HG03457 (cell line): ENCODE measurements around the gene NHSL1.

Experiments
- ATAC-seq: cut with Tn5 transposase; IDR thresholded peaks from one replicate; pipeline ENCODE4 v1.9.1; 2021; ENCODE audit warnings: moderate number of reproducible peaks; ENCODE audit not compliant: unreplicated experiment

Gene NHSL1

GRCh38 chr6:138498629-138499302 is 528 bp downstream of the NHSL1 start:
- ATAC-seq, result no peak

DNA sequence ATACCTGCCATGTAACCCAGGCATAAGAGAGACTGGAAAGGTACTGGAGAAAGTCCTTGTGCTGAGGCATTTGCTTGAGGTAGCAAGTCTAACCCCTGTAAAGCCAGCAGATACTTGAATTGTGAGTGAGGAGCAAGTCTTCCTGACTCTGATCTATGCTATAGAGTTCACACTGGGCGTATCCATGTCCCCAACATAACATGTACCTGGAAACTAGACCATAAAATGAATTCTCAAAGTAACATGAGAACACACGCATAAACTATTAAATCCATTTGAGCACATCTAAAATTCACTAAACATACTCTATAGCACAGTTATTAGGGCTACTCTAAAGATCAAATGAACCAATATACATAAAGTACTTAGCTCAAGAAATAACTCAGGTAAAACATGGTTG is 2.0 kb downstream of the NHSL1 start:
- ATAC-seq, result no peak

- ATAC-seq, result no peak
Observed at GRCh38 chr6:138494312-138494711, 5.0 kb downstream of the NHSL1 start.

DNA sequence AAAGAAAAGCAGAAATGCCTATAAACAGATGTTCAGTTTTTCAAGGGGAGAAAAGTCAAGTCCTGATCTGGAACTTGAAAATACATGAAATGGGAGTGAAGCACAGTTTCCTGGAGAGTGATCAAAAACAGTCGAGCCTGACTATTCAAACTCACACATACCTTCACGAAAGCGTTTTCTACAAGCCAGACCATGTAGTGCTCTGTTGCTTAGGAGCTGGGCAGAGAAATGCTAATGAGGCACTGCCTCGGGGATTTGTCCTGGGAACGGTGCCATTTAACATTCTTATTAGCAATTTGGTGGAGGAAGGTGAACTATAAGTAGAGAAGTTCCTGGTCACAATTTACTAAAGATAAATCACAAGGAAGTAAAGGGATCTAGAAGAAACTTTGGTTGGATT is 5.9 kb downstream of the NHSL1 start:
- ATAC-seq, result no peak

DNA sequence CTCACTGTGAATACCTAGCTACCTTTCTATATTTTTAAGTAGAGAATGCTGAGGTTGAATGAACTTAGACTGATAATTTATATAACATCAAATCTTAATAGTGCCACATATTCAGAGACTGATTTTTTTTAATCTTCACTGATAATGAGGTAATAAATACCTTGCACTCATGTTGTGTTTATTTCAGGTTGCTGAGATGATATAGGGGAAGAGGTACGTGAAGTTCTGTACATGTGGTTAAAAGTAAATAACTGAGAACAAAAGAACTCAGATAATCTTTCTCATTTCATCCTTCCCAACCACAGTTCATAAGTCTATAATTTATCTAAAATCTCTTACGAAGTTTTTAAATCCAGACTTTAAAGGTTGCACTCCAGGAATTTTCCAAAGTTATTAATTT is 6.4 kb downstream of the NHSL1 start:
- ATAC-seq, result no peak

DNA sequence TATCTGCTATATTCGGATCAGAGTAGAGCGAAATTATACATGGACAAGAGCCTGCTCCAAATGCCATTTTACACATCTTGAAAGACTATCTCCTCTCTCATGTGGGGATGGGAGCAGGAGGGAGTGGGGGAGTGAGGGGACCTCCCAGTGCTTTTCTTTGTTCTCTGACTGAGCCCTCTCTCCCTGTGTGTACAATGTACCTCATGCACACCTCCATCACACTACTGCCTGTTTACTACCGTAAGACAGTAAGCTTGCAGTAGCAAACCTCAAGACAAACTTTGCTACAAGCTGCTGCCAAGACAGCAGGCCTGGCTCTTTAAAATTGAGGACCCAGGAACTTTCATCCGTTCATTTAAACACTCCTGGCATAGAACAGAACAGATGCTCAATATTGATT is 7.2 kb downstream of the NHSL1 start:
- ATAC-seq, result no peak

- ATAC-seq, result no peak
Observed at GRCh38 chr6:138491017-138491416, 8.3 kb downstream of the NHSL1 start.

GRCh38 chr6:138489846-138490245 is 9.4 kb downstream of the NHSL1 start:
- no peak for ATAC-seq

GRCh38 chr6:138487102-138487604 is 12.1 kb downstream of the NHSL1 start:
- no peak for ATAC-seq

GRCh38 chr6:138486249-138487101 is 12.8 kb downstream of the NHSL1 start:
- no peak for ATAC-seq

- no peak for ATAC-seq
Observed at GRCh38 chr6:138485586-138486248, 13.6 kb downstream of the NHSL1 start.

GRCh38 chr6:138485005-138485545 is 14.2 kb downstream of the NHSL1 start:
- no peak for ATAC-seq

- ATAC-seq, result no peak
Observed at GRCh38 chr6:138484018-138484731, 15.1 kb downstream of the NHSL1 start.

DNA sequence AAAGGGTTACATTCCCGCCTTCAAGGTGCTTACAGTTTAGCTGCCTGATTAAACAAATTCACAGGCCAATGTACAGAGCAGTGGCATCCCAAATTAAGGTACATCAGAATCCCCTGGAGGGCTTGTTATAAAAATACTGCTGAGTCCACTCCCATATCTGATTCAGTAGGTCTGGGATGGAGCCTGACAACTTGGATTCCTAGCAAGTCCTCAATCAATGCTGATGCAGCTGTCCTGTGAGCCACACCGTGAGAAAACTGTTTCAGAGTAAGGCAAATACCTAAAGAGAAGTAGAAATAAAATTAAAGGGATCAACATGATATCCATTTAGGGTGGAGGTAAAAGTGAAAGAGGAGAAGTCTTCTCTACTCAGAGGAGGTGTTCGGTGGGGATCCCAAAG is 16.5 kb downstream of the NHSL1 start:
- no peak for ATAC-seq

- no peak for ATAC-seq
Observed at GRCh38 chr6:138480279-138480949, 18.9 kb downstream of the NHSL1 start.

DNA sequence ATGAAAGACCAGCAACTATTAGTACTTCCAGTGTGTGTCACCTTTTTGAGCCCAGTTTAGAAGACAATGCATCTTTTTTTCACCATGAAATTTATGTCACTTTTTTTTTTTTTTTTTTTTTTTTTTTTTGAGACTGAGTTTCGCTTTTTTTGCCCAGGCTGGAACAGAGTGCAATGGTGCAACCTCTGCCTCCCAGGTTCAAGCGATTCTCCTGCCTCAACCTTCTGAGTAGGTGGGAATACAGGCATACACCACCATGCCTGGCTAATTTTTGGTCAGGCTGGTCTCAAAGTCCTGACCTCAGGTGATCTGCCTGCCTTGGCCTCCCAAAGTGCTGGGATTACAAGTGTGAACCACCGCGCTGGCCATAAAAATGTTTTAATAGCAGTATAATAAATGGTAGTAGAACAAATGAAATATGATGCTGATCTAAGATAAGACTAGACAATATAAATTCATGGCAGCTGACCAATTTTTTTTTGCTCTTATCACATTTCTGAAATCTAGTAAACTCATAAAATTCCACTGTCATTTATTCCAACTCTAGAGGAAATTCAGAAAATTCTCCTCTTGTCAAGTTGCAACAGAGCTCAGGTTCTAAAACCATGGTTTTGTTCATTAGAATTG is 21.3 kb downstream of the NHSL1 start:
- no peak for ATAC-seq

GRCh38 chr6:138476116-138476515 is 23.2 kb downstream of the NHSL1 start:
- ATAC-seq, result no peak

- ATAC-seq, result no peak
Observed at GRCh38 chr6:138473144-138473543, 26.1 kb downstream of the NHSL1 start.

GRCh38 chr6:138468320-138469015 is 30.8 kb downstream of the NHSL1 start:
- no peak for ATAC-seq
